ENCODE data around the gene AVEN. TPM values are rescaled to one million over a fixed set of nuclear protein-coding genes. Genes with fewer than 3 reads are reported as not detected.

AVEN gene
- total RNA-seq, 2 experiments from 2014 or later = 6.3 to 13.5 TPM

DNA sequence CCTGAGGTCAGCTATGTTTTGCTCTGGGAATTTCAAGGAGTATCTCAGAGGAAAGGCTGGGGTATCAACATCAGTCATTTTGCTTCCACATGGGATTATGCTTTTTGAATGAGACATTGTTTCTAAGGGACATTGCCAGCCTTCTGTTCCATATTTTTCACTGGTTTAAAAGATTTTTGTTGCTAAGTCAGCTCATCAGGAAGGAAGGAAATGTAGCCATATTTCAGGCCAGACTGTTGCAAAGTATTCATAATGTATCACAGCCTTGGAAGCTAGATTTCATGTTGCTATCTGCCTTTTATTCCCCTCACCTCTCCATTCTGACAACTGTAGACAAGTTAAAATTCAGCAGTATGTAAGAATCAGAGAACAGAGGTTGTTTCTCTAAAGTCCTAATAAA is 131.7 kb downstream of the AVEN start:
- no peak for TF ChIP-seq EZH2phosphoT487 (IDR thresholded peaks at IDR 0.05; ENCODE audit: borderline replicate concordance, low read depth, low read length)
- TF ChIP-seq, protein P1, sequence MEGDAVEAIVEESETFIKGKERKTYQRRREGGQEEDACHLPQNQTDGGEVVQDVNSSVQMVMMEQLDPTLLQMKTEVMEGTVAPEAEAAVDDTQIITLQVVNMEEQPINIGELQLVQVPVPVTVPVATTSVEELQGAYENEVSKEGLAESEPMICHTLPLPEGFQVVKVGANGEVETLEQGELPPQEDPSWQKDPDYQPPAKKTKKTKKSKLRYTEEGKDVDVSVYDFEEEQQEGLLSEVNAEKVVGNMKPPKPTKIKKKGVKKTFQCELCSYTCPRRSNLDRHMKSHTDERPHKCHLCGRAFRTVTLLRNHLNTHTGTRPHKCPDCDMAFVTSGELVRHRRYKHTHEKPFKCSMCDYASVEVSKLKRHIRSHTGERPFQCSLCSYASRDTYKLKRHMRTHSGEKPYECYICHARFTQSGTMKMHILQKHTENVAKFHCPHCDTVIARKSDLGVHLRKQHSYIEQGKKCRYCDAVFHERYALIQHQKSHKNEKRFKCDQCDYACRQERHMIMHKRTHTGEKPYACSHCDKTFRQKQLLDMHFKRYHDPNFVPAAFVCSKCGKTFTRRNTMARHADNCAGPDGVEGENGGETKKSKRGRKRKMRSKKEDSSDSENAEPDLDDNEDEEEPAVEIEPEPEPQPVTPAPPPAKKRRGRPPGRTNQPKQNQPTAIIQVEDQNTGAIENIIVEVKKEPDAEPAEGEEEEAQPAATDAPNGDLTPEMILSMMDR (conservative IDR thresholded peaks at IDR 0.05; ENCODE audit: low read length) = no peak
- no peak overlapping the region for H3K27ac ChIP-seq (ENCODE audit: low read depth, low read length, poor library complexity, severe bottlenecking)
- no TSS peak for BruUV-seq (replicated peaks)
- no peaks in the 10 kb centered on the region for H3K9me3 ChIP-seq (ENCODE audit: low read length)
- H3K4me3 ChIP-seq (ENCODE audit: low read depth, low read length, poor library complexity, severe bottlenecking) = no peak overlapping the region
- H3K79me2 ChIP-seq (ENCODE audit: insufficient read depth, low read depth, low read length) = no peaks in the 10 kb centered on the region
- CTCF ChIA-PET (ENCODE audit: unreplicated experiment) = no interaction called here
- DNase-seq (ENCODE audit: low spot score) = no peak
- no peaks in the 10 kb centered on the region for H3K36me3 ChIP-seq (ENCODE audit: insufficient read depth, low read length)
- POLR2A ChIA-PET = interaction anchor here (0.7 kb wide), 1 partner anchor 31 kb away, joined by 3 read pairs; no protein-coding TSS in a partner anchor
- H2AFZ ChIP-seq (ENCODE audit: low read length) = no peak overlapping the region
- no peak overlapping the region for H3K4me2 ChIP-seq (ENCODE audit: low read length)
- no peaks in the 10 kb centered on the region for H3K4me1 ChIP-seq (ENCODE audit: insufficient read depth, low read length, poor library complexity, severe bottlenecking)
- H3K9me2 ChIP-seq (ENCODE audit: insufficient read depth, low read length) = no peaks in the 10 kb centered on the region
- intact Hi-C loops (cut with micrococcal nuclease; ENCODE audit: unreplicated experiment) = no loop called here
- no peaks in the 10 kb centered on the region; the same call in 1 of the 2 replicates for H4K20me1 ChIP-seq (ENCODE audit: insufficient read depth, low read length)

DNA sequence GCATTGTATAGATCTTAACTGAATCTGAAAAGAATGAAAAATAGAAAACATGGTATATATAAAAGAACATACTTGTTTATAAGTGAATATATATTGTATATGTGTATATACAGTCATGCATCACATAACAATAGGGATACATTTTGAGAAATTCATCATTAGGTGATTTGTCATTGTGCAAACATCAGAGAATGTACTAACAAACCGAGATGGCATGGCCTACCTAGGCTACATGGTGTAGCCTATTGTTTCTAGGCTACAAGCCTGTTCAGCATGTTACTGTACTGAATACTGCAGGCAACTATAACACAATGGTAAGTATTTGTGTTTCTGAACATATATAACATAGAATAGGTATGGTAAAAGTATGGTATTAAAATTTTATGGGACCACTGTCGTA is 135.3 kb downstream of the AVEN start:
- POLR2A ChIA-PET = no interaction called here
- TF ChIP-seq, protein P1 (conservative IDR thresholded peaks at IDR 0.05; ENCODE audit: low read length) = no peak
- TF ChIP-seq EZH2phosphoT487 (IDR thresholded peaks at IDR 0.05; ENCODE audit: borderline replicate concordance, low read depth, low read length) = no peak
- intact Hi-C loops (cut with micrococcal nuclease; ENCODE audit: unreplicated experiment) = no loop called here
- BruUV-seq (replicated peaks) = no TSS peak
- H3K9me3 ChIP-seq (ENCODE audit: low read length) = no peaks in the 10 kb centered on the region
- DNase-seq (ENCODE audit: low spot score) = no peak
- H4K20me1 ChIP-seq (ENCODE audit: insufficient read depth, low read length) = no peaks in the 10 kb centered on the region; the same call in 1 of the 2 replicates
- no peaks in the 10 kb centered on the region for H3K4me1 ChIP-seq (ENCODE audit: insufficient read depth, low read length, poor library complexity, severe bottlenecking)
- no peaks in the 10 kb centered on the region for H3K36me3 ChIP-seq (ENCODE audit: insufficient read depth, low read length)
- no peak overlapping the region for H3K4me2 ChIP-seq (ENCODE audit: low read length)
- H3K4me3 ChIP-seq (ENCODE audit: low read depth, low read length, poor library complexity, severe bottlenecking) = no peak overlapping the region
- CTCF ChIA-PET (ENCODE audit: unreplicated experiment) = no interaction called here
- H3K9me2 ChIP-seq (ENCODE audit: insufficient read depth, low read length) = no peaks in the 10 kb centered on the region
- H2AFZ ChIP-seq (ENCODE audit: low read length) = no peak overlapping the region
- no peaks in the 10 kb centered on the region for H3K79me2 ChIP-seq (ENCODE audit: insufficient read depth, low read depth, low read length)
- no peak overlapping the region for H3K27ac ChIP-seq (ENCODE audit: low read depth, low read length, poor library complexity, severe bottlenecking)

DNA sequence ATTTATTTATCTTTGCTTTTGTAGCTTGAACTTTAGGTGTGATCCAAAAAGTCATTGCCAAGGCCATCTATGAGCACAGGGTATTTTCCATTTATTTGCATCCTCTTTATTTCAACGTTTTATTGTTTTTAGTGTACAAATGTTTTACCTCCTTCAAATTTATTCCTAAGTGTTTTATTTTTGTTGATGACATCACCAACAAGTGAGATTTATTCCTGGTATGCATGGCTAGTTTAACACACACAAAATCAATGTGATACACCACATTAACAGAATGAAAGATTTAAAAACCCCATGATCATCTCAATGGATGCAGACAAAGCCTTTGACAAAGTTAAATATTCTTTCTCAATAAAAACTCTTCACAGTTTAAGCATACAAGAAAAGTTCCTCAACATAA is 137.0 kb downstream of the AVEN start:
- intact Hi-C loops (cut with micrococcal nuclease; ENCODE audit: unreplicated experiment) = no loop called here
- Histone ChIP-seq H3K4me1 (ENCODE audit: insufficient read depth, low read length, poor library complexity, severe bottlenecking) (no peaks in the 10 kb centered on the region), H2AFZ (ENCODE audit: low read length) (no peak overlapping the region), H3K9me2 (ENCODE audit: insufficient read depth, low read length) (no peaks in the 10 kb centered on the region), H3K36me3 (ENCODE audit: insufficient read depth, low read length) (no peaks in the 10 kb centered on the region), H3K9me3 (ENCODE audit: low read length) (no peaks in the 10 kb centered on the region), H3K4me3 (ENCODE audit: low read depth, low read length, poor library complexity, severe bottlenecking) (no peak overlapping the region), H4K20me1 (ENCODE audit: insufficient read depth, low read length) (no peaks in the 10 kb centered on the region; the same call in 1 of the 2 replicates), H3K27ac (ENCODE audit: low read depth, low read length, poor library complexity, severe bottlenecking) (no peak overlapping the region), H3K4me2 (ENCODE audit: low read length) (no peak overlapping the region), H3K79me2 (ENCODE audit: insufficient read depth, low read depth, low read length) (no peaks in the 10 kb centered on the region)
- DNase-seq (ENCODE audit: low spot score) = no peak
- CTCF ChIA-PET (ENCODE audit: unreplicated experiment) = no interaction called here
- POLR2A ChIA-PET = no interaction called here
- no peak for TF ChIP-seq EZH2phosphoT487 (IDR thresholded peaks at IDR 0.05; ENCODE audit: borderline replicate concordance, low read depth, low read length)
- TF ChIP-seq, protein P1 (conservative IDR thresholded peaks at IDR 0.05; ENCODE audit: low read length) = no peak
- no TSS peak for BruUV-seq (replicated peaks)
